ENCODE results near the gene RPS27. TPM values are rescaled to one million over a fixed set of nuclear protein-coding genes. Genes with fewer than 3 reads are reported as not detected.

RPS27 gene
- total and polyA plus RNA-seq, 2 of the 13 experiments (the other 11 are each of a cell fraction or from before 2014, with no cell fraction given): 3,737 to 9,964 TPM

GRCh38 chr1:153970346-153970745, 20.2 kb upstream of the RPS27 start (continued):
- no peak for TF ChIP-seq E2F5 (CRISPR knock-in tag; conservative IDR thresholded peaks at IDR 0.05)

GRCh38 chr1:153973071-153973470, 17.5 kb upstream of the RPS27 start:
- Histone ChIP-seq H3K9me3 (ENCODE audit: low read length) (no peaks in the 10 kb centered on the region), H3K4me1 (ENCODE audit: insufficient read depth, low read length) (peaks cover 27% of the 10 kb centered on the region), H3K4me3 (replicated peaks in 1 of 3; ENCODE audit: insufficient read depth in 1 of 3, low read depth in 2 of 3, low read length in 3 of 3) (no peak overlapping the region), H4K20me1 (ENCODE audit: insufficient read depth, low read length) (no peaks in the 10 kb centered on the region), H3K36me3 (replicated peaks in 1 of 2; ENCODE audit: control insufficient read depth in 1 of 2, insufficient read depth in 2 of 2, low read length in 2 of 2) (peaks cover 1 to 19% of the 10 kb centered on the region in 2 experiments; a peak in 4 of 5 replicates), H3K27ac (ENCODE audit: extremely low read length, insufficient read depth, low read length) (no peak overlapping the region), H2AFZ (ENCODE audit: low read length) (no peak overlapping the region), H3K4me2 (ENCODE audit: low read depth, low read length) (no peak overlapping the region), H3K79me2 (ENCODE audit: insufficient read depth, low read length) (peaks cover 16% of the 10 kb centered on the region), H3K27me3 (ENCODE audit: control insufficient read depth in 1 of 2, insufficient read depth in 2 of 2, low read length in 2 of 2) (no peaks in the 10 kb centered on the region), H3K9ac (ENCODE audit: insufficient read depth, low read depth, low read length) (no peak overlapping the region)
- FAIRE-seq (no peak), ATAC-seq (no peak), DNase-seq (ENCODE audit: low spot score) (no peak)
- BruUV-seq (replicated peaks): no TSS peak
- in situ Hi-C loops (cut with HindIII; ENCODE audit: extremely low pct_ligation_motif_present, low pct_unique_long_range_greater_than_20kb) (no loop called here), intact Hi-C loops (cut with micrococcal nuclease; ENCODE audit: unreplicated experiment) (no loop called here)
- POLR2A ChIA-PET: no interaction called here
- CTCF ChIA-PET (ENCODE audit: low intra/inter-chr PET ratio, low total read pairs): no interaction called here
- 96% methylated on average over 3 of the region's 3 CpGs for WGBS (ENCODE audit: low lambda C conversion rate)
- peak in 1 of 2 experiments; percentile 37; a peak in 2 of 4 replicates for TF ChIP-seq POLR2A (IDR thresholded peaks at IDR 0.05; ENCODE audit: insufficient read depth in 1 of 2, low read depth in 2 of 2, low read length in 2 of 2)
- TF ChIP-seq ZBTB14 (CRISPR knock-in tag; IDR thresholded peaks at IDR 0.05): no peak

GRCh38 chr1:153973525-153973924, 17.0 kb upstream of the RPS27 start:
- intact Hi-C loops (cut with micrococcal nuclease; ENCODE audit: unreplicated experiment) (no loop called here), in situ Hi-C loops (cut with HindIII; ENCODE audit: extremely low pct_ligation_motif_present, low pct_unique_long_range_greater_than_20kb) (no loop called here)
- Histone ChIP-seq H3K79me2 (ENCODE audit: insufficient read depth, low read length) (peaks cover 16% of the 10 kb centered on the region), H3K9ac (ENCODE audit: insufficient read depth, low read depth, low read length) (no peak overlapping the region), H2AFZ (ENCODE audit: low read length) (no peak overlapping the region), H3K4me2 (ENCODE audit: low read depth, low read length) (no peak overlapping the region), H3K9me3 (ENCODE audit: low read length) (no peaks in the 10 kb centered on the region), H3K4me1 (ENCODE audit: insufficient read depth, low read length) (peaks cover 25% of the 10 kb centered on the region), H3K4me3 (replicated peaks in 1 of 3; ENCODE audit: insufficient read depth in 1 of 3, low read depth in 2 of 3, low read length in 3 of 3) (no peak overlapping the region), H3K27me3 (ENCODE audit: control insufficient read depth in 1 of 2, insufficient read depth in 2 of 2, low read length in 2 of 2) (no peaks in the 10 kb centered on the region), H3K36me3 (replicated peaks in 1 of 2; ENCODE audit: control insufficient read depth in 1 of 2, insufficient read depth in 2 of 2, low read length in 2 of 2) (peaks cover 1 to 19% of the 10 kb centered on the region in 2 experiments; a peak in 4 of 5 replicates), H3K27ac (ENCODE audit: extremely low read length, insufficient read depth, low read length) (no peak overlapping the region), H4K20me1 (ENCODE audit: insufficient read depth, low read length) (no peaks in the 10 kb centered on the region)
- ChIA-PET POLR2A (interaction anchor here (1.5 kb wide), 1 partner anchor 10 kb away, joined by 5 read pairs; the partner anchor contains the start of gene SLC39A1), CTCF (ENCODE audit: low intra/inter-chr PET ratio, low total read pairs) (no interaction called here)
- WGBS (ENCODE audit: low lambda C conversion rate): 92% methylated on average over 7 of the region's 7 CpGs
- DNase-seq (ENCODE audit: low spot score) (no peak), ATAC-seq (no peak), FAIRE-seq (no peak)
- no TSS peak for BruUV-seq (replicated peaks)
- TF ChIP-seq POLR2AphosphoS5 (IDR thresholded peaks at IDR 0.05; ENCODE audit: low read depth, low read length) (peak; percentile 44; the same call in 1 of the 2 replicates), RBM22 (optimal IDR thresholded peaks at IDR 0.05; ENCODE audit: low read length) (peak; percentile 75), ZFP36L1 (CRISPR knock-in tag; IDR thresholded peaks at IDR 0.05) (no peak), POLR2G (IDR thresholded peaks at IDR 0.05; ENCODE audit: low read depth, low read length) (peak; percentile 47; the same call in 1 of the 2 replicates), NFKB2 (CRISPR knock-in tag; IDR thresholded peaks at IDR 0.05; ENCODE audit: borderline replicate concordance) (no peak)
